ENCODE results near the gene PHLDB1.
"Not testable (repeated sequence)": the region's sequence is repeated elsewhere in the genome, so short reads cannot be mapped to it uniquely, and the experiment has no call there.

Gene PHLDB1

DNA sequence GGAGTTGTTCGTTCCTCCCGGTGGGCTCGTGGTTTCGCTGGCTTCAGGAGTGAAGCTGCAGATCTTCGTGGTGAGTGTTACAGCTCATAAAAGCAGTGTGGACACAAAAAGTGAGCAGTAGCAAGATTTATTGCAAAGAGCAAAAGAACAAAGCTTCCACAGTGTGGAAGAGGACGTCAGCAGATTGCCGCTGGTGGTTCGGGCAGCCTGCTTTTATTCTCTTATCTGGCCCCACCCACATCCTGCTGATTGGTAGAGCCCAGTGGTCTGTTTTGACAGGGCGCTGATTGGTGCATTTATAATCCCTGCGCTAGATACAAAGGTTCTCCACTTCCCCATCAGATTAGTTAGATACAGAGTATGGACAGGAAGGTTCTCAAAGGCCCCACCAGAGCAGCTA, 80.9 kb downstream of the PHLDB1 start:
- DNase-seq (ENCODE audit: low spot score), result not testable (repeated sequence)

DNA sequence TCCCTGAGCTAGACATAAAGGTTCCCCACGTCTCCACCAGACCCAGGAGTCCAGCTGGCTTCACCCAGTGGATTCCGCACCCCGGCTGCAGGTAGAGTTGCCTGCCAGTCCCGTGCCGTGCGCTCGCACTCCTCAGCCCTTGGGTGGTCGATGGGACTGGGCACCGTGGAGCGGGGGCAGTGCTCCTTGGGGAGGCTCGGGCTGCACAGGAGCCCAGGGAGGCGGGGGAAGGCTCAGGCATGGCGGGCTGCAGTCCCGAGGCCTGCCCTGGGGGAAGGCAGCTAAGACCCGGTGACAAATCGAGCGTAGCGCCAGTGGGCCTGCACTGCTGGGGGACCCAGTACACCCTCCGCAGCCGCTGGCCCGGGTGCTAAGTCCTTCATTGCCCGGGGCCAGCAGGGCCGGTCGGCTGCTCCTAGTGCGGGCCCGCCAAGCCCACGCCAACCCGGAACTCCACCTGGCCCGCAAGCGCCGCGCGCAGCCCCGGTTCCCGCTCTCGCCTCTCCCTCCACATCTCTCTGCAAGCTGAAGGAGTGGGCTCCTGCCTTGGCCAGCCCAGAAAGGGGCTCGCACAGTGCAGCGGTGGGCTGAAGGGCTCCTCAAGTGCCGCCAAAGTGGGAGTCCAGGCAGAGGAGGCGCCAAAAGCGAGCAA, 81.6 kb downstream of the PHLDB1 start:
- no peak for DNase-seq (ENCODE audit: low spot score)

DNA sequence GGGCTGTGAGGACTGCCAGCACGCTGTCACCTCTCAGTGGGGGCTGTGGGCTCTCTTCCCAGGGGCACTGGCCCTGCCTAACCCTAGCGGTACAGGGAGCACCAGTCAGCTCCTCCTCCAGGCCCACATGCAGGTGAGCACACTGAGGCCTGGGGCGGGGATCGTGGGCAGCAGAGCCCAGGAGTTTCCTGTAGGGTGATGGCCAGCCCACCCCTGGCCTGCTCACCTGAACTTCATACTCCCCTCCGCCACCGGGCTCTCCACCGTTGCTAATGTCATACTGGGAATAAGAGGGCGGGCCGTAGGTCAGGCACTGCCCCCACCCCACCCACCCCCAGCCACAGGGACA, 82.1 kb downstream of the PHLDB1 start:
- no peak for DNase-seq (ENCODE audit: low spot score)

DNA sequence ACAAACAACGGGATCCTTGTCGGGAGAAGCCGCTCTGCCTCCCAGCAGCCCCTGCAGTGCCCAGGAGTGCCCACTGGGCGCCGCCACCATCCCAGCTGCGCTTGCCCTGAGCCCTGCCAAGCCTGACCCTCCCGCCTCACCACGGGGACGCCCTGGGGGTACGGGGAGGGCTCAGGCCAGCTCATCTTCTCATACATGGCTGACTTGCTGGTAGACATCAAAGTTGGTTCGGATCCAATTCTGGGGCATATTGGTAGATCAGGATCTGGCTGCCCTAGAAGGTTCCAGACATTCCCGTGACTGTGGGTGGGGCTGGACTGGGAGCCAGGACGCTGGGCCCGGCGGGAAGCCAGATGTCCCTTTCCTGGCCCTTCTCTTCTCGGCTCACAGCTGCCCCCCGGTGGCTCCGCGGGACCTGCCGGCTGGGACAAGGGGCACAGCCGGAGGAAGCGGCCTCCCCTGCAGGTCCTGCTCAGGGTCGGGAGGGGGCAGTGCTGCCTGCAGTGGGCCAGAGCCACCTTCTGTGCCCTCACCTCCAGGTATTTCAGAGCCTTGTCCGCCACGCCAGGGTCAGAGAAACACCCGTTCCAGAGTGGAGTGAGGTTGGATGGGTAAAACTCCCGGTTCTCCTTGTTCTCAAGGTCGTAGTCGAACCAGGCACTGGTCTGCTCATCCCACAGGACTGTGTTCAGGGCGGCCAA, 82.6 kb downstream of the PHLDB1 start:
- peak; percentile 95 for DNase-seq (ENCODE audit: low spot score)

DNA sequence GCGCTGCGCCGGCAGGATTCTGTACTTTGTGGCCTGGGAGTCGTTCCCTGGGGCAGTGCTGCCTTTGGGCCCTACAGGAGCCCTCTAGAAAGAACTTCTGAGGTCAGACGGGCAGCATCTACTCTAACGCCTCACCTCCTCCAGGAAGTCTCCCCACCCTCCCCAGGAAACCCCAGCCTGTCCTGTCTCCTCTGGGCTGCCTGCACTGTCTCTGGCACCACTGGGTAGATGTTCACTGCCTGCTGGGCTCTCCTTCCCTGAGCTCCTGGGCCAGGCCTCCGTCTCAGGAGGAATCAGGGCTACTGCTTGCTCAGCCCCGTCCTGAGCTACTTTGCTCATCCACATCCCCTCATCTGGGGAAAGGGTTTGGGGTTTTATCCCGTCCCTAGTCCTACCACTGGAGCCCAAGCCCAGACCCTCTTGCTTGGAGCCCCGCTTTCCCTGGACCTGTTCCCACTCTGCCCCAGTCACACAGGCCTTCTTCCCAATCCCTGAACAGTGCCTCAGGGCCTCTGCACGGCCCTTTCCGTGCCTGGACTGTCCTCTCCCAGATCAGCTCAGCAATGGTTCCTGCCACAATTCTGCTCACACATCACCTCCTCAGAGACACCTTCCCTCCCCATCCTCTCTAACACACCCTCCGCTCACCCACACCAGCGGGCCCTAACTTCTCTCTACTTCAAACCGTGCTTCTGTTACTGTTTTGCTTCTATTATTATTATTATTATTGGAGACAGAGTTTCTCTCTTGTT, 83.3 kb downstream of the PHLDB1 start:
- no peak for DNase-seq (ENCODE audit: low spot score)

DNA sequence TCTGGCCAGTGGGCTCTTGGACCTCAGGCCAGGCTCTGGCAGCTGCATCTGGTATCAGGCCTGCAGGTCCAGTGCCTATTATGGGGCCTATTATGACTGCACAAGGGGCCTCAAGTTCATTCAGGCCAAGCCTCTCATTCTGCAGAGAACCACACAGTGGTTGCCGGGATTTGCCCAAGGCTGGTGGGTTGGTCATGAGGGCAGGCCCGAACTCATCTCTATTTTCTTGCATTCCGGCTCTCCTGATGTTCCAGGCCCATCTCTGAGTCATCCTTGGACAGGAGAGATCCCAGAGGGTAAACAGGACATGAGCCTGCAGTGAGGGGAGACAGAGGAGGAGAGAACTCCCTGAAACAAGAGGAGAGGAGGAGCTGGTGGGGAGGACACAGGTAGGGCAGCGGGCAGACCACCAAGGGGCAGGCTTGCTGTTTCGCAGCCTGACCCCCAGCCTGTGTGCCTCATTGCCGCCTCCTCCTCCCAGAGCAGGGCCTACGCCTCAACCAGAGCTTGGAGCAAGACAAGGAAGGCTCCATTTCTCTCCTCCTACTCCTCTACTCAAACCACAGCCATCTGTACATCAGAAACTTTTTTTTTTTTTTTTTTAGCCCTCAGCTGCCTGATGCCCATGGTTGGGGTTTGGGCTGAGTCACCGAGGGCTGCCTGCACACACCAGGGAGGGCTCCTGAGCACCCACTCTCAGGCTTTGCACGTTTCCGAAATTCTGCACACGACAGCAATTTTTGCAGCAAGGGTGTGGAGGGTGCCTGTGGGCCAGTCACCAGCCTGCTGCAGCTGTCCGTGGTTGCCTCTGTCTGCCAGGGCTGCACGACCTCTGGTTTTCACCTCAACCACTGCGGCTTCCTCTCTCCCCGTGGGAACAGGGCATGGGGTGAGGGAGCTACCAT, 84.8 kb downstream of the PHLDB1 start:
- peak; percentile 47 for DNase-seq (ENCODE audit: low spot score)

DNA sequence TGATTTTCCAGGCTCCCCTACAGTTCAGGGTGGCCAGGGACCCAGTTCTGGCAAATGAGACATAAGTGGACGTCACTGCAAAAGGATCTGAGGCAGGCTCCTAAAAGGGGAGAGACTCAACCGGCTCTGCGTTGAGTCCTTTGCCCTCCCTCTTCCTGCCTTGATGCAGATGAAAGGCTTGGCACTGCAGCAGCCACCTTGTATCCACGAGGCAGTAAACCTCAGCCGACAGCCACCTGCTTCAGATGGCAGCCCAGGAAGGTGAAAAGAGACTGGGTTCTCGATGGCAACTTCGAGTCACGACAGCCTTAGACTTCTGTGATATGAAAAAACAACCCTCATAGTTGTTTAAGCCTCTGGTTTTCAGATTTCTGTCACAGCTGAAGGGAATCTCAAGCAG, 86.8 kb downstream of the PHLDB1 start:
- no peak for DNase-seq (ENCODE audit: low spot score)

DNA sequence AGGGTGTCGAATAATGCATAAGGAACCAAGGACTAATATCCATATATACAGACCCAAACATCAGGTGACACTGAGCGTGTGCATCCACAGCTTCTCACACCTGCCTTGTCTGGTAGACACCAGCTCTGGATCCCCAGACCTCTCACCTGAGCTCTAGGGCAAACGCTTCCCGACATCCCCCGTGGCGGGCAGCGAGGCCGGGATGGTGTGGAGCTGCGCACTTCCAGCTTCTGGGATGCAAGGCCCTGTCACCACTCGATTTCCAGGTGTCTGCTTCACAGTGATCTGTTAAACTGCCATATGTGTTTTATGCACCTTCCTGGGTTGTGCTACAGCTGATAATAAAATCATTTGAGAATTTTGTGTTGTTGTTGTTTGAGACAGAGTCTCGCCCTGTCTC, 87.4 kb downstream of the PHLDB1 start:
- no peak for DNase-seq (ENCODE audit: low spot score)

DNA sequence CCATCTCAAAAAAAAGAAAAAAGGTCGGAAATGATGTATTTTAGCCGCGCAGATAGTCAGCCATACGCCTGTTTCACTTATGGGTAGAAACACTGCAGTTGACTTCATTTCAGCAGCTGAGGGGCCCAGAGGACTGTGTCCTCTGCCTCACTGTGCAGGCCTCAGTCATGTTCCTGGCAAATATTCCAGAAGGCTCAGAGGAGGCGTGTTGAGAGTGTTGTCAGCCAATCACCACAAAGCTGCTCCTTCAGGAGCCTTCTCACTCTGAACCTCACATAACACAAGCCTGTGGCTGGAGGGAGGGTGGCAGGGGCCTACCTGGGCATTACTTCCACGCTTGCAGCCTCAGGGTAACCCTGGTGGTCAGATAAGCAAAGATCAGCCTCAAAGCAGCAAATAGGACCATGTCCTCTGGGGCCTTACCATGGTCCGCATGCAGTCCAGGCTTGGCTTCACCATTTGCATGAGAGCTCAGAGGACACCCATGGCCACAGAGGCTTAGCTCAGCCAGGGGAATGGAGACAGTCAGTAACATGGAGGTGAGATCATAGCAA, 89.3 kb downstream of the PHLDB1 start:
- DNase-seq (ENCODE audit: low spot score), result no peak

DNA sequence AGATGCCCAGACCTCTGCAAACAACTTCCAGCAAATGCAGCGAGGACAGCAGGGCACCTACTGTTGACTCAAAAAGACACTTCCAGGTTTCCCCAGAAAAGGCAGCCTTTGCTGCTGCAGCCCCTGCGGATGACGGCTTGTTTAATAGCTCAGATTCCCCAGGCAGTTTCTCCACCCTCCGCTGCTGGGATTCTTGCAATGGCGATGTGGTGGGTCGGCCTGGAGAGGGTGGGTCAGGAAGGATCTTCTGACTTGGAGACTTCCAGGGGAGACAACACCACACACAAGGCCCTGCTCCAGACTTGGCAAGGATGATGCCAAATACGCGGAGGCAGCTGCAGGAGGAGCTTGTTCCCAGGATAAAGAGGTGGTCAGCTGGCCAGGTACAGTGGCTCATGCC, 89.9 kb downstream of the PHLDB1 start:
- no peak for DNase-seq (ENCODE audit: low spot score)

DNA sequence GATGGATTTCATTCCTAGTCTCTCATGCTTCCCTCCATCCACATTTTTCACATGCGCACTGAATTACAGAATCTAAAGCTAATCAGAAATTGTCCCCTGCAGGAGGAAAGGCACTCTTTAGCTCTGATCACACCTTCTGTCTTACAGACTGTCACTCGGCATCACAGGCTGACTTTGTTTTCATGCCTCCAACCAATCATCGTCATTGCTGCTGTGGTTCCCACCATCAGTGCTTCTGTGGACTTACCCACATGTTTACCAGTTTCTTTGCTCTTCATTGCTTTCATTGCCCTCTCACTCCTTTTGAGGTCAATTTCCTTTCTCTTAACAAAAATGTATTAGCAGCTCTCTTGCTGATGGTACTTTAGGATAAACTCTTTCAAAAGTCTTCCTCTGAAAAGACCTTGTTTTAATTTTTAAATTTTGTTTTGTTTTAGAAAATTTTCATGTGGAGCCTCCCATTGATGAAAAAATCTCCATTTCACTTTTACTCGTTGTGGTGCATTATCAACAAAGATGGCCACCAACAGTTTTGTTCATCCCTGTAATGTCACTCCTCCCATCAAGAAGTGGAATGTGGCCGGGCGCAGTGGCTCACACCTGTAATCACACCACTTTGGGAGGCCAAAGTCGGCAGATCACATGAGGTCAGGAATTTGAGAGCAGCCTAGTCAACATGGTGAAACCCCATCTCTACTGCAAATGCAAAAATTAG, 92.2 kb downstream of the PHLDB1 start:
- DNase-seq (ENCODE audit: low spot score), result no peak

DNA sequence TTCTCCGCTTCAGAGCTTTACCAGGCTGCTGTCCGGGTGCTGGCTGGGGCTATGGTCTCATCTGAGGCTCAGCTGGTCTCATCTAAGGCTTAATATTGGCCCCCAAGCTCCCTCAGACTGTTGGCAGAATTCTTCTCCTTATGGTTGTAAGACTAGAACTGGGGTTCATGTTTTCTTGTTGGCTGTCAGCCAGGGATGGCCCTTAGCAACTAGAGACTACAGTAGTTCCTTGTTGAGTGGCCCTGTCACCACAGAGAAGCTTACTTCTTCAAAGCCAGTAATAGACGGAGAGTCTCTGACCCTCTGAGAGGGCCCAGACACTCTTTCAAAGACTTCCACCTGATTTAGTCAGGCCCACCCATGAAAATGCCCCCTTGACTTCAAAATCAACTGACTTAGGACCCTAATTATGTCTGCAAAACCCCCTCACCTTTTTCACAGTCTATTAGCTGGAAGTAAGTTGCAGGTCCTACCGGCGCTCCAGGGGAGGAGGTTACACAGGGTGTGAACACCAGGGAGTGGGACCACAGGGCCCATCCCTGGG, 96.2 kb downstream of the PHLDB1 start:
- no peak for DNase-seq (ENCODE audit: low spot score)

DNA sequence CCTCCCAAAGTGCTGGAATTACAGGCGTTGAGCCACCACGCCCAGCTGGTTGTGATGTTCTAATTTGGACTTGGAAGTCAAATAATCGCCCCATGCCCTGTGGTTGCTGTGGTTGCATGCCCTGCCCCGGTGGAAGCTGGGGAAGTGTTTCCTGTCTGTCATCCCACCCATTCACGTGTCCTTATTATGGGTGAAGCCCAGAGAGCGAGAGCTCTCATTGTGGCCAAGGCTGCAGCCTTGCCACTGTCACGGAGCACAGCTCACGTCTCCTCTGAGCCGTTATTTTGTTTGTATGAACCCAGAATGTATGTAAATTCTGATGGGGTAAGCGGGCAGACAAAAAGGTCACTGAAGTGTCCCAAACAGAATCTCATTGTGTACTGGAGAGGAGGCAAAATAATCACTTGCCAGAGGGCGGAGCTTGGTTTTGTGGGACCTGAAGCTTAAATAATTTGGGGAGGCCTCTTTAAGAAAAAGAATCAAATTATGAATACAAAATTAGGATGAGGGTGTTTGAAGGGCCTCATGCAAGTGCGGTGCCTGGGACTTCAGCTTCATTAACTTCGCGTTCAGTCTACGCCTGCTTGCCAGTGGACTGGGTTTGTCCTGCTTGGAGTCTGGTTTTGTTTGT, 97.8 kb downstream of the PHLDB1 start:
- no peak for DNase-seq (ENCODE audit: low spot score)

DNA sequence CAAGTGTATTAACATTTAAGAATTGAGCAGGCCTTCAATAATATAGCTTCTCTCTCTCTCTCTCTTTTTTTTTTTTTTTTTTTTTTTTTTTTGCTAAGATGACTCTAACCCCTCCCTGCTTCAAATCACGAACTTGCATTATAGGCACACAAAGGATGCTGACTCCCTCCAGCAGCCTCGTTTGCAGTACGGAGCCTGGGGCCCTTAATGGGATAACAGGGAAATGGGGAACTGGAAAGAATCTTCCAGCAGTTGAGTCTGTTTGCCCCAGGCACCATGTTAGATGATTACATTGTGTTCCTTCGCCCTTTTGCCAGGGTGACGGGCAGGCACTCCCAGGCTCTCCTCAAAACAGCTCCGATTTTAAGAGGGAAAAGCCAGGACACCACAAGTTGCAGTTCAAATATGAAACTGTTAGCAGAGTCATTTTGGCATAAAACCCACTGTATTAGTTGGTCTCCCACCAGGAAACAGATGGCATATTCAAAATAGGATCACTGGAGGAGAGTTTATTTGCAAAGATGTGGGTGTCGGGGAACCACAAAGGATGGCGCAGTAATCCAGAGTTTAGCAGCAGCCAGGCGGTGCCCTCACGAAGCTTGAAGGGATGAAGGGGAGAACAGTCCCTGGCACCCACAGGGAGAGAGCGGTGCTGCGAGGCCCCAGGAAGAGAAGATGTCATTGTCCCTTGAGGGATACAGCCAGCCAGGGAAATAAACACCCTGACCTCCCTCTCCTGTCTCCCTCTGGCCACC, 98.6 kb downstream of the PHLDB1 start:
- no peak for DNase-seq (ENCODE audit: low spot score)

DNA sequence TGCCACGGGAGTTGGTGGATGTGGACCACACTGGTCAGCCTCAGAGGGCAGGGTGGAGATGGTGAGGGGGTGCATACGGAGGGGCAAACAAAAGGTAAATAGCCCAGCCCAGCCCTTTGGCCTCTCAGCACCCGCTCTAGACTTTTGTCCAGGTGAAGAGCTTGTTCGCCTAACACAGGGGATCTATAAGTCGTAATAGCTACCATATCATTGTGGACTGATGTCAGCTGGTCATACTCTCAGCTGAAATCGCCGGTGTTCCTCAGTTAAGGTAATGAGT, 99.1 kb downstream of the PHLDB1 start:
- no peak for DNase-seq (ENCODE audit: low spot score)

All from AG08396 (cell line).